HepG2 (cell line): ENCODE results near the gene MOAP1. TPM values are rescaled to one million over a fixed set of nuclear protein-coding genes. Genes with fewer than 3 reads are reported as not detected.
A peak's percentile ranks its signal among the peaks of the same experiment; 100 is the strongest.

Source experiments
- CBX1 ChIP-seq: IDR thresholded peaks from one replicate; pipeline ENCODE4 v1.6.1; 2016; ENCODE audit warnings: antibody characterized with exemption, low read depth
- GATAD2A ChIP-seq: IDR thresholded peaks from 2 replicates; pipeline ENCODE4 v1.6.1; 2016
- IKZF1 ChIP-seq: fragments of 450-650 bp; IDR thresholded peaks from 2 replicates; pipeline ENCODE4 v1.7.1; 2016
- ISL2 ChIP-seq: sonication (generic); formaldehyde crosslinking; IDR thresholded peaks from 2 replicates; pipeline ENCODE4 v1.5.0; 2020; ENCODE audit warnings: missing genetic modification reagents
- MEIS2 ChIP-seq: sonication (generic); formaldehyde crosslinking; IDR thresholded peaks from 2 replicates; pipeline ENCODE4 v1.9.0; 2021; ENCODE audit warnings: mild to moderate bottlenecking, missing genetic modification reagents
- RFX1 ChIP-seq: fragments of 450-650 bp; IDR thresholded peaks from 2 replicates; pipeline ENCODE4 v1.6.1; 2017
- RNF2 ChIP-seq: fragments of 450-650 bp; conservative IDR thresholded peaks from 2 replicates; pipeline ENCODE4 v1.6.1; 2016; ENCODE audit warnings: low read depth
- SOX6 ChIP-seq, 2 experiments: fragments of 450-650 bp in 1 of 2; sonication (generic) in 1 of 2; formaldehyde crosslinking in 1 of 2; IDR thresholded peaks; 2 replicates each; pipeline versions ENCODE4 v1.4.0 to v1.6.1; 2017 to 2020; ENCODE audit warnings: antibody characterized with exemption in 1 of 2, mild to moderate bottlenecking in 1 of 2, missing genetic modification reagents in 1 of 2
- ZNF530 ChIP-seq: sonication (generic); formaldehyde crosslinking; IDR thresholded peaks from 2 replicates; pipeline ENCODE4 v1.5.0; 2020; ENCODE audit warnings: low read depth, mild to moderate bottlenecking, missing genetic modification reagents
- ZNF562 ChIP-seq: sonication (generic); formaldehyde crosslinking; IDR thresholded peaks from 2 replicates; pipeline ENCODE4 v1.8.0; 2022; ENCODE audit warnings: missing genetic modification reagents, borderline replicate concordance
- ZNF577 ChIP-seq: sonication (generic); formaldehyde crosslinking; IDR thresholded peaks from 2 replicates; pipeline ENCODE4 v1.4.0; 2020; ENCODE audit warnings: mild to moderate bottlenecking, low read depth, missing genetic modification reagents, borderline replicate concordance
- ZSCAN20 ChIP-seq: sonication (generic); formaldehyde crosslinking; IDR thresholded peaks from 2 replicates; pipeline ENCODE4 v1.4.0; 2020; ENCODE audit warnings: missing genetic modification reagents, mild to moderate bottlenecking, borderline replicate concordance
- polyA plus RNA-seq, 8 experiments: library from polyadenylated mRNA; depleted of rRNA in 3 of 8; stranded (reverse) in 7 of 8; unstranded in 1 of 8; fragments of >200 nt; fragmentation: Illumina TruSeq in 4 of 8; extraction: Trizol in 4 of 8; gene quantifications; 2 replicates each; pipeline versions ENCODE4 v1.2.1 to v1.2.3, GENCODE V29; 2011 to 2016; ENCODE audit warnings: low read depth in 4 of 8, missing spikeins in 1 of 8, mixed read lengths in 1 of 8; ENCODE audit not compliant: insufficient read depth in 1 of 8
- total RNA-seq, 5 experiments: library from RNA; depleted of rRNA; stranded (reverse); fragments of >200 nt; fragmentation: Illumina TruSeq; extraction: Trizol; gene quantifications; 2 replicates each; pipeline ENCODE4 v1.2.3, GENCODE V29; 2016; ENCODE audit warnings: low read depth in 1 of 5
- TF ChIP-seq, protein P1 (sequence below): sonication (generic); formaldehyde crosslinking; IDR thresholded peaks from 2 replicates; pipeline ENCODE4 v1.5.0; 2020; ENCODE audit warnings: missing genetic modification reagents, mild to moderate bottlenecking, borderline replicate concordance
- TF ChIP-seq, protein P2 (sequence below): sonication (generic); formaldehyde crosslinking; IDR thresholded peaks from 2 replicates; pipeline ENCODE4 v1.5.0; 2020; ENCODE audit warnings: mild to moderate bottlenecking, low read depth, missing genetic modification reagents, borderline replicate concordance
- TF ChIP-seq, protein P3 (sequence below): sonication (generic); formaldehyde crosslinking; IDR thresholded peaks from 2 replicates; pipeline ENCODE4 v1.4.0; 2020; ENCODE audit warnings: mild to moderate bottlenecking, missing genetic modification reagents
- TF ChIP-seq, protein P4 (sequence below): sonication (generic); formaldehyde crosslinking; IDR thresholded peaks from 2 replicates; pipeline ENCODE4 v1.4.0; 2020; ENCODE audit warnings: missing genetic modification reagents, borderline replicate concordance
- TF ChIP-seq, protein P5 (sequence below): sonication (generic); formaldehyde crosslinking; conservative IDR thresholded peaks from 2 replicates; pipeline ENCODE4 v1.5.0; 2020; ENCODE audit warnings: missing genetic modification reagents
- TF ChIP-seq, protein P6 (sequence below): sonication (generic); formaldehyde crosslinking; IDR thresholded peaks from 2 replicates; pipeline ENCODE4 v1.5.0; 2020; ENCODE audit warnings: missing genetic modification reagents

MOAP1 gene
- total and polyA plus RNA-seq, 2 of the 13 experiments (the other 11 are each of a cell fraction or from before 2014, with no cell fraction given), result 14.6 to 47.0 TPM

DNA sequence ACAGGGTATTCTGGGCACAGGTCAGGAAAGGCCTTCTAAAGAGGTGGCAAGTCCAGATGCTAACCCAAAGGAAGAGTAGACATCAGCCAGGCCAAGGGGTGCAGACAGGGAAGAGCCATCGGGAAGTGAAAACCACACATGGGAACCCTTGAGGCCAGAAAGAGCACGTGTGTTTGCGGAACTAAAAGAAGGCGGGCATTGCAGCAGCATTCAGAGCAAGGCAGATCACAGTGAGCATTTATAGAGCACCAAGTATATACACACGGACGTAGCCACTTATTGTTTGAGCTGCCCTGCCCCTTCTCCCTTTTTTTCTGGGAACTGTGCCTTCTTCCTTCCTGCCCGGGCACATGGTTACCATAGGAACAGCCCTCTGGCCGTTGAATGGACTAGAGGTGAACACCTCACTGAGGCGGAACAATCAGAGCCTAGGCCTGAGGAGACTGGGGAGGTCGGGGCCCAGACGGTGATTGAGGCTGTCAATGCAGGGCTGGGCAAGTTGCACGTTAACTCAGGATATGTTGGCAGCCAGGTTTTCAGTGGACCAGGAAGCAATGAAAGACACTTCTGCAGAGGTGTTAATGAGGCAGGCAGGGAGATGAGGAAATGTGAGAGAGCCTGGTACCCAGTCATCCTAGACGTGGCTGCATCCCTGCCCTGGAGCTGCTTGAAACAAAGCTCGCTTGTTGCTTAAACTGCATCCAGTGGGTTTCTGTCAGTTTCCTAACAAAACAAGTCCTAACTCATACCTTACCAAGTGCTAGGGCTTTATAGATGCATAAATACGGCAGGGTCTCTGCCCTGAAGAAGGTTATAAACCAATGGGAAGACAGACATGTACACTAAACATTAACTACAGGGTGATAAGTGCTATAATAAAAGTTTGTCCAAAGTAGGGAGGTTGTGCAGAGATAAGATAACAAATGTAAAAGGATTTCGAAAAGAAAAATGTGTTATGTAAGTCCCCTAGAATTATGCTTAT, 34.2 kb downstream of the MOAP1 start (continued):
- TF ChIP-seq, protein P1, sequence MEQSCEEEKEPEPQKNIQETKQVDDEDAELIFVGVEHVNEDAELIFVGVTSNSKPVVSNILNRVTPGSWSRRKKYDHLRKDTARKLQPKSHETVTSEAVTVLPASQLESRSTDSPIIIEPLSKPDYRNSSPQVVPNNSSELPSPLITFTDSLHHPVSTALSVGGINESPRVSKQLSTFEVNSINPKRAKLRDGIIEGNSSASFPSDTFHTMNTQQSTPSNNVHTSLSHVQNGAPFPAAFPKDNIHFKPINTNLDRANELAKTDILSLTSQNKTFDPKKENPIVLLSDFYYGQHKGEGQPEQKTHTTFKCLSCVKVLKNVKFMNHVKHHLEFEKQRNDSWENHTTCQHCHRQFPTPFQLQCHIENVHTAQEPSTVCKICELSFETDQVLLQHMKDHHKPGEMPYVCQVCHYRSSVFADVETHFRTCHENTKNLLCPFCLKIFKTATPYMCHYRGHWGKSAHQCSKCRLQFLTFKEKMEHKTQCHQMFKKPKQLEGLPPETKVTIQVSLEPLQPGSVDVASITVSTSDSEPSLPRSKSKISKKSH, result no peak
- TF ChIP-seq ZNF577, result no peak
- TF ChIP-seq, protein P2, sequence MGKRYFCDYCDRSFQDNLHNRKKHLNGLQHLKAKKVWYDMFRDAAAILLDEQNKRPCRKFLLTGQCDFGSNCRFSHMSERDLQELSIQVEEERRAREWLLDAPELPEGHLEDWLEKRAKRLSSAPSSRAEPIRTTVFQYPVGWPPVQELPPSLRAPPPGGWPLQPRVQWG, result no peak
- no peak for TF ChIP-seq ZNF562 (CRISPR knock-in tag)
- no peak for TF ChIP-seq SOX6 (IDR thresholded peaks at IDR 0.05)
- no peak for TF ChIP-seq SOX6 (CRISPR knock-in tag; IDR thresholded peaks at IDR 0.05)
- no peak for TF ChIP-seq IKZF1
- TF ChIP-seq, protein P3, sequence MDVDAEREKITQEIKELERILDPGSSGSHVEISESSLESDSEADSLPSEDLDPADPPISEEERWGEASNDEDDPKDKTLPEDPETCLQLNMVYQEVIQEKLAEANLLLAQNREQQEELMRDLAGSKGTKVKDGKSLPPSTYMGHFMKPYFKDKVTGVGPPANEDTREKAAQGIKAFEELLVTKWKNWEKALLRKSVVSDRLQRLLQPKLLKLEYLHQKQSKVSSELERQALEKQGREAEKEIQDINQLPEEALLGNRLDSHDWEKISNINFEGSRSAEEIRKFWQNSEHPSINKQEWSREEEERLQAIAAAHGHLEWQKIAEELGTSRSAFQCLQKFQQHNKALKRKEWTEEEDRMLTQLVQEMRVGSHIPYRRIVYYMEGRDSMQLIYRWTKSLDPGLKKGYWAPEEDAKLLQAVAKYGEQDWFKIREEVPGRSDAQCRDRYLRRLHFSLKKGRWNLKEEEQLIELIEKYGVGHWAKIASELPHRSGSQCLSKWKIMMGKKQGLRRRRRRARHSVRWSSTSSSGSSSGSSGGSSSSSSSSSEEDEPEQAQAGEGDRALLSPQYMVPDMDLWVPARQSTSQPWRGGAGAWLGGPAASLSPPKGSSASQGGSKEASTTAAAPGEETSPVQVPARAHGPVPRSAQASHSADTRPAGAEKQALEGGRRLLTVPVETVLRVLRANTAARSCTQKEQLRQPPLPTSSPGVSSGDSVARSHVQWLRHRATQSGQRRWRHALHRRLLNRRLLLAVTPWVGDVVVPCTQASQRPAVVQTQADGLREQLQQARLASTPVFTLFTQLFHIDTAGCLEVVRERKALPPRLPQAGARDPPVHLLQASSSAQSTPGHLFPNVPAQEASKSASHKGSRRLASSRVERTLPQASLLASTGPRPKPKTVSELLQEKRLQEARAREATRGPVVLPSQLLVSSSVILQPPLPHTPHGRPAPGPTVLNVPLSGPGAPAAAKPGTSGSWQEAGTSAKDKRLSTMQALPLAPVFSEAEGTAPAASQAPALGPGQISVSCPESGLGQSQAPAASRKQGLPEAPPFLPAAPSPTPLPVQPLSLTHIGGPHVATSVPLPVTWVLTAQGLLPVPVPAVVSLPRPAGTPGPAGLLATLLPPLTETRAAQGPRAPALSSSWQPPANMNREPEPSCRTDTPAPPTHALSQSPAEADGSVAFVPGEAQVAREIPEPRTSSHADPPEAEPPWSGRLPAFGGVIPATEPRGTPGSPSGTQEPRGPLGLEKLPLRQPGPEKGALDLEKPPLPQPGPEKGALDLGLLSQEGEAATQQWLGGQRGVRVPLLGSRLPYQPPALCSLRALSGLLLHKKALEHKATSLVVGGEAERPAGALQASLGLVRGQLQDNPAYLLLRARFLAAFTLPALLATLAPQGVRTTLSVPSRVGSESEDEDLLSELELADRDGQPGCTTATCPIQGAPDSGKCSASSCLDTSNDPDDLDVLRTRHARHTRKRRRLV (CRISPR knock-in tag), result no peak
- TF ChIP-seq, protein P4, sequence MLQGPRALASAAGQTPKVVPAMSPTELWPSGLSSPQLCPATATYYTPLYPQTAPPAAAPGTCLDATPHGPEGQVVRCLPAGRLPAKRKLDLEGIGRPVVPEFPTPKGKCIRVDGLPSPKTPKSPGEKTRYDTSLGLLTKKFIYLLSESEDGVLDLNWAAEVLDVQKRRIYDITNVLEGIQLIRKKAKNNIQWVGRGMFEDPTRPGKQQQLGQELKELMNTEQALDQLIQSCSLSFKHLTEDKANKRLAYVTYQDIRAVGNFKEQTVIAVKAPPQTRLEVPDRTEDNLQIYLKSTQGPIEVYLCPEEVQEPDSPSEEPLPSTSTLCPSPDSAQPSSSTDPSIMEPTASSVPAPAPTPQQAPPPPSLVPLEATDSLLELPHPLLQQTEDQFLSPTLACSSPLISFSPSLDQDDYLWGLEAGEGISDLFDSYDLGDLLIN (CRISPR knock-in tag), result no peak
- TF ChIP-seq, protein P5, sequence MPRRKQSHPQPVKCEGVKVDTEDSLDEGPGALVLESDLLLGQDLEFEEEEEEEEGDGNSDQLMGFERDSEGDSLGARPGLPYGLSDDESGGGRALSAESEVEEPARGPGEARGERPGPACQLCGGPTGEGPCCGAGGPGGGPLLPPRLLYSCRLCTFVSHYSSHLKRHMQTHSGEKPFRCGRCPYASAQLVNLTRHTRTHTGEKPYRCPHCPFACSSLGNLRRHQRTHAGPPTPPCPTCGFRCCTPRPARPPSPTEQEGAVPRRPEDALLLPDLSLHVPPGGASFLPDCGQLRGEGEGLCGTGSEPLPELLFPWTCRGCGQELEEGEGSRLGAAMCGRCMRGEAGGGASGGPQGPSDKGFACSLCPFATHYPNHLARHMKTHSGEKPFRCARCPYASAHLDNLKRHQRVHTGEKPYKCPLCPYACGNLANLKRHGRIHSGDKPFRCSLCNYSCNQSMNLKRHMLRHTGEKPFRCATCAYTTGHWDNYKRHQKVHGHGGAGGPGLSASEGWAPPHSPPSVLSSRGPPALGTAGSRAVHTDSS (CRISPR knock-in tag), result no peak
- no peak for TF ChIP-seq RNF2
- no peak for TF ChIP-seq CBX1
- TF ChIP-seq, protein P6, sequence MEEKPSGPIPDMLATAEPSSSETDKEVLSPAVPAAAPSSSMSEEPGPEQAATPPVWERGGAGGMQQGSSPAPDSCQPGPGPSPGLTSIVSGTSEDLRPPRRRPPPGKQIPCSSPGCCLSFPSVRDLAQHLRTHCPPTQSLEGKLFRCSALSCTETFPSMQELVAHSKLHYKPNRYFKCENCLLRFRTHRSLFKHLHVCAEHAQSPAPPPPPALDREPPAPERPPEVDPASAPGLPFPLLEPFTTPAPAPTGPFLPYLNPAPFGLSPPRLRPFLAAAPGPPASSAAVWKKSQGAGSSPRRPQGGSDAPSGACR, result no peak
- TF ChIP-seq ISL2 (CRISPR knock-in tag), result no peak
- TF ChIP-seq ZSCAN20 (CRISPR knock-in tag), result no peak
- peak; percentile 72 for TF ChIP-seq RFX1
- TF ChIP-seq MEIS2 (CRISPR knock-in tag), result 0 out of 2 replicates have a peak, but pooled peaks have one; percentile 62
- no peak for TF ChIP-seq GATAD2A (CRISPR knock-in tag)
- TF ChIP-seq ZNF530 (CRISPR knock-in tag), result no peak
